GM19099 (cell line): ENCODE data around the gene C1QTNF3.

Experiments used
- POLR2A ChIP-seq: IDR thresholded peaks from 3 replicates; pipeline ENCODE4 v1.6.1; 2011; ENCODE audit warnings: low read depth; ENCODE audit not compliant: insufficient read length; ENCODE audit errors: extremely low read depth

Gene C1QTNF3

GRCh38 chr5:34026089-34026761 is 16.8 kb downstream of the C1QTNF3 start:
- no peak for TF ChIP-seq POLR2A

- no peak for TF ChIP-seq POLR2A
Measured at GRCh38 chr5:34022121-34022705, 20.8 kb downstream of the C1QTNF3 start.

DNA sequence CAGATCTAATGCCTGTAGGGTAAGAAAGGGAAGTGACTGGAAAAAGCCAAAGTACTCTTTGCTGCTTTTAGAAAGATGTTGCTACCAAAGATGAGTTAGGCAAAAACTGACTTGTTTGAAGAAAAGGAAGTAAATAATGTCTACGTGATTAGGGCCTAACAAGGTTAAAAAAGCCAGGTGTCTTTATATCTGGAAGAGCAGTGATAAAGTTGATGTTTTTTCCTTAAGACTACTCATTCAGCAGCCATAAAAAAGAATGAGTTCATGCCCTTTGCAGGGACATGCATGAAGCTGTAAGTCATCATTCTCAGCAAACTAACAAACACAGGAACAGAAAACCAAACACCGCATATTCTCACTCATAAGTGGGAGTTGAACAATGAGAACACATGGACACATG is 21.7 kb downstream of the C1QTNF3 start:
- TF ChIP-seq POLR2A = no peak

- no peak for TF ChIP-seq POLR2A
Measured at GRCh38 chr5:34020726-34021125, 22.3 kb downstream of the C1QTNF3 start.

DNA sequence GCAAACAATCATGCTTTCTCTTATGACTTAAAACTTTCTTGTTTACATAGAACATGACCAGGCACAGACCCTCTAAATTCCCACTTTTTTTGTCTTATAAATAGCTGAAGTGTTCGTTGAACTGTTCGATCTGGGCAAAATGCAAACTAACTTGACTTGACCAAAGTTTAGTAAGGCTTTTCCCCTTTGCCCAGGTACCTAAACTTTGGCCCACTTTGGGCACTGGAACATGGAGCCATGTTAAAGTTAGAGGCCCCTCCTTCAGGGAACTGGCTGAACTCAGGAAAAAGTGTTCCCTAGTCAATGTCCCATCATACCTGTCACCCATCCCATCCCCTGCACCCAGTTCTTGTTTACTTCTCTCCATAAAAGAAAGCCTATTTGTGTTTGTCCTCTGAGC is 25.8 kb downstream of the C1QTNF3 start:
- TF ChIP-seq POLR2A = no peak

DNA sequence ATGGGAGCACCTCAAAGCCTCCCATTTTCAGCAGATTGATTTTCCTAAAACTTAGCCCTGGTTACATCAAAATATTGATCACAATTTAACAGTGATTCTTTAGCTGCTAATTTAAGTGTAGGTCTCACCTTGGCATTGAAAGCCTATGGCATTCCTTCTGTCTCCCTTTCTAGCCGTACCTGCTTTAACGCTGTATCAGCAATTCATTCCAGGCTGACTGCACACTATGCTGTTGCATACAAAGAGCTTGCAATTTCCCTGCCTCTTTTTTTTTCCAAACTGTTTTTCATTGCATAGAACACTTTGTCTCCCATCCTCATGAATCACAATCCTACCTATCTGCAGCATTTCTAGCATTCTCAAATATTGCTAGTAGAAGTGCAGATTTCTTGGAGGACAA is 26.3 kb downstream of the C1QTNF3 start:
- no peak for TF ChIP-seq POLR2A

GRCh38 chr5:34016222-34016621 is 26.8 kb downstream of the C1QTNF3 start:
- TF ChIP-seq POLR2A = no peak

GRCh38 chr5:34015120-34015822 is 27.7 kb downstream of the C1QTNF3 start:
- no peak for TF ChIP-seq POLR2A

DNA sequence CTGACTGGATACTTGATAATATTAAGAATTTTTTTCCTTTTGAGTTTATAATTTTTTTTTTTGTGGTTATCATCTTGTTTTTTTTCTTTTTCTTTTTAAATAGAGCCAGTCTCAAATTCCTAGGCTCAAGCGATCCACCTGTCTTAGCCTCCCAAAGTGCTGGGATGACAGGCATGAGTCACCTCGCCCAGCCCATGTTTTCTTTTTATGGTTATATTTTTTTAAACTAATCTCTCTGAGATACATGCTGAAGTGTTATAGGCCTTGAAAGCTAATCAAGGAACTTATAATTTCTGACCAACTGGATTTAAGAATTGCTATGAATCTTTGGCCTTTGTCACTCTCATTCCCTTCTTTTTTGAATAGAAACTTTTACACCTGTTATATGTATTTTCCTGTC is 28.4 kb downstream of the C1QTNF3 start:
- TF ChIP-seq POLR2A = no peak

DNA sequence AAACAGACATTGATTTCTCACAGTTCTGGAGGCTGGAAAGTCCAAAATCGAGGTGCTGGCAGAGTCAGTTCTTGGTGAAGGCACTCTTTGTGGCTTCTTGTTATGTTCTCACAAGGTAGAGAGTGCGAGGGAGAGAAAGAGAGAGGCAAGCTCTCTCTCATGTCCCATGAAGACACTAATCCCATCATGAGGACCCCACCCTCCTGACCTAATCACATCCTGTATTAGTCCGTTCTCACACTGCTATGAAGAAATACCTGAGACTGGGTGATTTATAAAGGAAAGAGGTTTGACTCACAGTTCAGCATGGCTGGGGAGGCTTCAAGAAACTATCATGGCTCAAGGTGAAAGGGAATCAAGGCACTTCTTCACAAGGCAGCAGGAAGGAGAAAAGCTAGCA is 29.5 kb downstream of the C1QTNF3 start:
- no peak for TF ChIP-seq POLR2A

DNA sequence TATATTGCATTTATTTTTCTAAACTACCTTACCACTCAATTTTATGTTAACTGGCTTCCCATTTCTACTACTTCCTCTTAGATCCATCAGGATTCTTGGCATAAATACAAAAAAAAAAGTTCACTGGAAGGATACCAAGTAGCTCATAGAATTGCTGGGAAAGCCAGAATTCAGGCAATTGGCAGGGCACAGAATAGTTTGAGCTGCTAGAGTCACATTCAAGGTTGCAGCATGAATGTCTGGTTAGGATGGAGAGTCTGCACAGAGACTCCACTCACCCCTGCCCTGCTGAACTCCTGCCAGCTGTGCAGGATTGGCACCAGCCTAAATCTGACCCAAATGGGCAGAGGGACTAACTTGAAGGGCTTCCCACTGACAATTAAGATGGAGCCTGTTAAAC is 30.2 kb downstream of the C1QTNF3 start:
- no peak for TF ChIP-seq POLR2A

DNA sequence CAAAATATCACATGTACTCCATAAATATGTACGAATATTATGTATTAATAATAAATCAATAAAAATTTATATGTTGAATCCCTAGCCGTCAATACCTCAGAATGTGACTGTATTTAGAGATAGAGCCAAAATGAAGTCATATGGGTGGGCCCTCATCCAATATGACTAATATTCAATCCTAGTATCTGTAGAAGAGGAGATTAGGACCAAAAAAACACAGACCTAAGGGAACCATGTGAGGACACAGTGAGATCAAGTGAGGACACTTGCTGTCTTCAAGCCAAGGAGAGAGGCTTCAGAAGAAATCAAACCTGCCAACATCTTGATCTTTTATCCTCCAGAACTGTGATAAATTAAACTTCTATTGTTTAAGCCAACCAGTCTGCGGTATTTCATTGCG is 31.5 kb downstream of the C1QTNF3 start:
- no peak for TF ChIP-seq POLR2A

DNA sequence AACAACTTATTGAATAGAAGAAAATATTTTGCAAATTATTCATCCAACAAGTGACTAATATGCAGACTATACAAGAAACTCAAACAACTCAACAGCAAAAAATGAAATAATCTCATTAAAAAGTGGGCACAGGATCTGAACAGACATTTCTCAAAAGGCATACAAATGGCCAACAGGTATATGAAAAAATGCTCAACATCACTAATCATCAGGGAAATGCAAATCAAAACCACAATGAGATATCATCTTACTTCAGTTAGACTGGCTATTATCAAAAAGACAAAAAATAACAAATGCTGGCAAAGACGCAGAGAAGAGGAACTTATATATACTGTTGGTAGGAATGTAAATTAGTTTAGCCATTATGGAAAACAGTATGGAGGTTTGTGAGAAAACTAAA is 33.4 kb downstream of the C1QTNF3 start:
- TF ChIP-seq POLR2A = no peak

- TF ChIP-seq POLR2A = no peak
Measured at GRCh38 chr5:34008802-34009201, 34.2 kb downstream of the C1QTNF3 start.

DNA sequence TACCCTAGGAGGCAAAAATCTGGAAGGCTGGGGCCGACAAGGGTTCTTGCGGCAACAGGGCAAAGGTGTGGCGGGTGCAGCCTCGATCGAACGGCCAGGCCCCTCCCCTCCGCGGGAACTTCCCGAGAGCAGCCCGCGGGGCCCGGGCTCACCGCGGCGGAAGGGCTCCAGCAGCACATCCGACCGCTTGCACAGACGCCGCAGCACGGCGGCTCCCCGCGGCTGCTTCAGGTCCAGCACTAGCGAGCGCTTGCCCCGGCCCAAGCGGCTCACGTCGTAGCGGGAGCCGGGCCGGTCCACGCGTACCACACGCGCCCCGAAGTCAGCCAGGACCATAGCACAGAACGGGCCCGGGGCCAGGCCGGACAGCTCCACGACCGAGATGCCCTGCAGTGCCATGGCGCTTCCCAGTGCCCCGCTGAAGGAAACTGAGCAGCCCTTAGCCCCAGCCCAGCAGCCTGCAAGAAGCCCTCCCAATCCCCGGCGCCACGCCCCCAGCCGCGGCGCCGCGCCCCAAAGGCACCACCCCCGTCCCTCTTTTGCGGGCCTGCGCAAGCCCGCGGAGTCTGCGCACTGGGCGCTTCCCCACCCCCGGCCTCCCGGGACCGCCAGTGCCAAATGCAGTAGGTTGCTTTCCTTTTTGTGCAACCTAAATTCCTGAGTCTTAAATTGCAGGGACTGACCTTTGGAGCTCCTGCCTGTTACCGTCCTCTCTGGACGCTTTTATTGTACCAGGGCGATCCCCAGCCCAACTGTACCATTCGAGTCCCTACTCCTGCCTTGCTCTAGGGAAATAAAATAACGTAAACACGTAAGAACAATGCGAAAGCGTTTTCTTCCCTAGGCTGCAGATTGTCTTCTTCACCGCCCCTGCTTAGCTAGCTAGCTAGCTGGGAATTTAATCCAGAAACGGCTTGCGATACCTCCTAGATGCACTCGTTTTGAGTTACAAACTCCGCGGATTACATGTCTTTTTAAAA is 35.1 kb downstream of the C1QTNF3 start, which contains the start of gene AMACR:
TSS of gene AMACR (minus strand) at position 430 of the 980 bp plus-strand sequence. CDS start at position 399, 31 bp downstream.
- peak; percentile 98 for TF ChIP-seq POLR2A
